ENCODE data around the gene LRRC36.

Gene LRRC36

GRCh38 chr16:67425580-67425979, 99.0 kb downstream of the LRRC36 start:
- TF ChIP-seq EZH2phosphoT487 (IDR thresholded peaks at IDR 0.05; ENCODE audit: borderline replicate concordance, low read length): no peak
- TF ChIP-seq CTCF (IDR thresholded peaks at IDR 0.05; ENCODE audit: low read depth, low read length, poor library complexity, severe bottlenecking): no peak
- Histone ChIP-seq H3K27ac (ENCODE audit: low read depth, low read length) (no peak overlapping the region), H3K9me2 (replicated peaks; ENCODE audit: control insufficient read depth, low read length) (no peaks in the 10 kb centered on the region), H3K4me3 (ENCODE audit: low read length) (no peak overlapping the region), H3K4me2 (ENCODE audit: low read length) (no peak overlapping the region), H4K20me1 (ENCODE audit: control insufficient read depth, insufficient read depth, low read depth, low read length) (no peaks in the 10 kb centered on the region), H3K36me3 (ENCODE audit: control insufficient read depth, low read length) (no peaks in the 10 kb centered on the region), H3K79me2 (ENCODE audit: control insufficient read depth, low read length) (no peaks in the 10 kb centered on the region), H3K9me3 (ENCODE audit: control insufficient read depth, insufficient read depth, low read length) (no peaks in the 10 kb centered on the region), H3F3A (ENCODE audit: control insufficient read depth, insufficient read depth) (no peaks in the 10 kb centered on the region), H3K4me1 (ENCODE audit: control insufficient read depth, low read length) (peaks cover 7% of the 10 kb centered on the region), H3K27me3 (ENCODE audit: control insufficient read depth, low read length) (peaks cover 40% of the 10 kb centered on the region)

GRCh38 chr16:67426022-67426421, 99.4 kb downstream of the LRRC36 start:
- TF ChIP-seq CTCF (IDR thresholded peaks at IDR 0.05; ENCODE audit: low read depth, low read length, poor library complexity, severe bottlenecking) (no peak), EZH2phosphoT487 (IDR thresholded peaks at IDR 0.05; ENCODE audit: borderline replicate concordance, low read length) (no peak)
- Histone ChIP-seq H3K36me3 (ENCODE audit: control insufficient read depth, low read length) (no peaks in the 10 kb centered on the region), H3K79me2 (ENCODE audit: control insufficient read depth, low read length) (no peaks in the 10 kb centered on the region), H3K27ac (ENCODE audit: low read depth, low read length) (no peak overlapping the region), H3K4me2 (ENCODE audit: low read length) (no peak overlapping the region), H3F3A (ENCODE audit: control insufficient read depth, insufficient read depth) (no peaks in the 10 kb centered on the region), H3K4me1 (ENCODE audit: control insufficient read depth, low read length) (peaks cover 9% of the 10 kb centered on the region), H3K9me2 (replicated peaks; ENCODE audit: control insufficient read depth, low read length) (no peaks in the 10 kb centered on the region), H3K4me3 (ENCODE audit: low read length) (no peak overlapping the region), H4K20me1 (ENCODE audit: control insufficient read depth, insufficient read depth, low read depth, low read length) (no peaks in the 10 kb centered on the region), H3K27me3 (ENCODE audit: control insufficient read depth, low read length) (peaks cover 42% of the 10 kb centered on the region), H3K9me3 (ENCODE audit: control insufficient read depth, insufficient read depth, low read length) (no peaks in the 10 kb centered on the region)

GRCh38 chr16:67426950-67427349, 100.3 kb downstream of the LRRC36 start:
- H3K4me3 ChIP-seq (ENCODE audit: low read length): no peak overlapping the region
- H3K4me2 ChIP-seq (ENCODE audit: low read length): no peak overlapping the region
- no peak overlapping the region for H3K27ac ChIP-seq (ENCODE audit: low read depth, low read length)
- no peaks in the 10 kb centered on the region for H3K36me3 ChIP-seq (ENCODE audit: control insufficient read depth, low read length)
- H3K27me3 ChIP-seq (ENCODE audit: control insufficient read depth, low read length): peaks cover 49% of the 10 kb centered on the region
- TF ChIP-seq CTCF (IDR thresholded peaks at IDR 0.05; ENCODE audit: low read depth, low read length, poor library complexity, severe bottlenecking) (no peak), EZH2phosphoT487 (IDR thresholded peaks at IDR 0.05; ENCODE audit: borderline replicate concordance, low read length) (no peak)
- peaks cover 14% of the 10 kb centered on the region for H3K4me1 ChIP-seq (ENCODE audit: control insufficient read depth, low read length)
- no peaks in the 10 kb centered on the region for H3K79me2 ChIP-seq (ENCODE audit: control insufficient read depth, low read length)
- H3K9me2 ChIP-seq (replicated peaks; ENCODE audit: control insufficient read depth, low read length): no peaks in the 10 kb centered on the region
- H4K20me1 ChIP-seq (ENCODE audit: control insufficient read depth, insufficient read depth, low read depth, low read length): no peaks in the 10 kb centered on the region
- H3K9me3 ChIP-seq (ENCODE audit: control insufficient read depth, insufficient read depth, low read length): no peaks in the 10 kb centered on the region
- no peaks in the 10 kb centered on the region for H3F3A ChIP-seq (ENCODE audit: control insufficient read depth, insufficient read depth)
